HUES6 (cell line): ENCODE results near the gene ZFYVE16.

Experiments used
- H3K27ac ChIP-seq: 2 replicates; pipeline ENCODE4 v1.7.0; 2013; ENCODE audit warnings: low read depth, mild to moderate bottlenecking, low read length, inconsistent platforms
- H3K27me3 ChIP-seq: 2 replicates; pipeline ENCODE4 v1.6.1; 2013; ENCODE audit warnings: low read length; ENCODE audit not compliant: control insufficient read depth, insufficient read depth
- H3K36me3 ChIP-seq: 2 replicates; pipeline ENCODE4 v1.6.1; 2013; ENCODE audit warnings: low read length; ENCODE audit not compliant: control insufficient read depth, insufficient read depth
- H3K4me1 ChIP-seq: 2 replicates; pipeline ENCODE4 v1.6.1; 2013; ENCODE audit warnings: low read length; ENCODE audit not compliant: control insufficient read depth, insufficient read depth
- H3K4me3 ChIP-seq: 2 replicates; pipeline ENCODE4 v1.5.1; 2013; ENCODE audit warnings: low read depth, low read length
- H3K9ac ChIP-seq: one replicate; pipeline ENCODE4 v1.6.1; 2013; ENCODE audit warnings: mild to moderate bottlenecking, low read length
- H3K9me3 ChIP-seq: 2 replicates; pipeline ENCODE4 v1.6.1; 2013; ENCODE audit warnings: low read depth, low read length; ENCODE audit not compliant: control insufficient read depth, insufficient read depth

The ZFYVE16 gene

DNA sequence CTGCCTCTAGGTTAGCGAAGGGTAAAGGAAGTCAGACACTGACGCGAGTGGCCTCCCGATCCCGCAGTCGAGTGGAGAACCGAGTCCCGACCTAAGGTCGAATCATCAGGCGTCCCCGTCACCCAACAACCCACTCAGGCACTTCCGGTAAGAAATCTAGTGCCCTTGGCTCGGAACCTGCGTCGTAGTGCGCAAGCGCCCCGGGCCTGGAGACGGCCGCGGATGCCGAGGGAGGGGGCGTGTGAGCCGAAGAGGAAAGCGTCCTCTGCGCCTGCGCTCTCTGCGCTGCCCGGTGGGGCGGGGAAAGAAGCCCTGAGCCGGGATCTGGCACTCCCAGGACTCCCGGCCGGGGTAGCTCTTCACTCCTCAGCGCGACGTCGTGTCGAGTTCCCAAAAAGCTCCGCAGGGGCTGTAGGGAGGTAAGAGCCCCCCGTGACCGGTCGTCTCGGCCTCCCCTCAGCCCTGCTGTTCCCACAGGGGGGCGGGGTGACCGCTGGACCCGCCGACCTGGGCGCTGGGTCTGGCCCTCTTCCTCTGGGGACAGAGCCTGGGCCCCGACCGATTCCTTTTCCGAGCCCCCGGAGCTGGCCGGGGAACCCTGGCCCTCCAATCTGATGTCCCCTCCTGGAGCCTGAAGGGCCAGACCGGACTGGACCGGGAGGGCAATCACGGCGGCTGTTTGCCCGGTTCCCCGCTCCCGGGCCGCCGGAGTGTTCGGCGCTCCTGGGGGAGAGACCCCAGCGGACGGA, at the start of gene ZFYVE16:
TSS of gene ZFYVE16 (plus strand) at position 330 of the 749 bp plus-strand sequence. CDS start 26,084 bp downstream, outside the sequence.
- Histone ChIP-seq H3K9me3 (no peaks in the 10 kb centered on the region), H3K27ac (peak within 1 kb of the TSS; percentile 73), H3K9ac (peak within 1 kb of the TSS; percentile 83), H3K27me3 (no peaks in the 10 kb centered on the region), H3K36me3 (peaks cover 3% of the 10 kb centered on the region), H3K4me1 (no peaks in the 10 kb centered on the region), H3K4me3 (peak within 1 kb of the TSS; percentile 78)

DNA sequence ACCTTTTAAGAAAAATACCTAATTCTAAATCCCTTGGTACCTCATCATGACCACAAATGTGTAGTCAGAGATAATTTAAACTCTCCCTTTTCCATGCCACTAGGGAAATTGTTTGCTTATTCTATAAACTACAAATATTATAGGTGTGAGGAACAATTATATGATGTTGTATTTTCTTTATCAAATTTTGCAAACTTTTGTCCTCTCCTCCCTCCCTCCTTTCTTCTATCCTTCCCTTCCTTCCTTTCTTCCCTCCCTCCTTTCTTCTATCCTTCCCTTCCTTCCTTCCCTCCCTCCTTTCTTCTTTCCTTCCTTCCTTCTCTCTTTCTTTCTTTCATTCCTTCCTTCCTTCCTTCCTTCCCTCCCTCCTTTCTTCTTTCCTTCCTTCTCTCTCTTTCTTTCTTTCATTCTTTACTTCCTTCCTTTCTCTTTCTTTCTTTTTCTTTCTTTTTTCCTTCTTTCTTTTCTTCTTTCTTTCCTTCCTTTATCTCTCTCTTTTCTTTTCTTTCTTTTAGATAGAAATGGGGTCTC, 46.9 kb upstream of the ZFYVE16 start:
- H3K9me3 ChIP-seq = 0 out of 2 replicates have a peak, but pooled peaks cover 2% of the 10 kb centered on the region
- H3K27me3 ChIP-seq = no peaks in the 10 kb centered on the region
- H3K36me3 ChIP-seq = no peaks in the 10 kb centered on the region
- no peak overlapping the region for H3K4me3 ChIP-seq
- no peak overlapping the region for H3K9ac ChIP-seq
- H3K4me1 ChIP-seq = no peaks in the 10 kb centered on the region
- no peak overlapping the region for H3K27ac ChIP-seq

DNA sequence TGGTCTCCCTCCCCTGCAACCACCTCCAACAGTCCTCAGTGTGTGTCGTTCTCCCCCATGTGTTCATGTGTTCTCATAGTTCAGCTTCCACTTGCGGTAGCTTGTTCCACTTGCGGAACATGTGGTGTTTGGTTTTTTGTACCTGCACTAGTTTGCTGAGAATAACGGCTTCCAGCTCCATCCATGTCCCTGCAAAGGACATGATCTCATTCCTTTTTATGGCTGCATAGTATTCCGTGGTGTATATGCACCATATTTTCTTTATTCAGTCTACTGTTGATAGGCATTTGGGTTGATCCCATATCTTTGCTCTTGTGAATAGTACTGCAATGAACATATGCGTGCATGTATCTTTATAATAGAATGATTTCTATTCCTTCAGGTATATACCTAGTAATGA, 43.0 kb upstream of the ZFYVE16 start:
- no peaks in the 10 kb centered on the region for H3K36me3 ChIP-seq

DNA sequence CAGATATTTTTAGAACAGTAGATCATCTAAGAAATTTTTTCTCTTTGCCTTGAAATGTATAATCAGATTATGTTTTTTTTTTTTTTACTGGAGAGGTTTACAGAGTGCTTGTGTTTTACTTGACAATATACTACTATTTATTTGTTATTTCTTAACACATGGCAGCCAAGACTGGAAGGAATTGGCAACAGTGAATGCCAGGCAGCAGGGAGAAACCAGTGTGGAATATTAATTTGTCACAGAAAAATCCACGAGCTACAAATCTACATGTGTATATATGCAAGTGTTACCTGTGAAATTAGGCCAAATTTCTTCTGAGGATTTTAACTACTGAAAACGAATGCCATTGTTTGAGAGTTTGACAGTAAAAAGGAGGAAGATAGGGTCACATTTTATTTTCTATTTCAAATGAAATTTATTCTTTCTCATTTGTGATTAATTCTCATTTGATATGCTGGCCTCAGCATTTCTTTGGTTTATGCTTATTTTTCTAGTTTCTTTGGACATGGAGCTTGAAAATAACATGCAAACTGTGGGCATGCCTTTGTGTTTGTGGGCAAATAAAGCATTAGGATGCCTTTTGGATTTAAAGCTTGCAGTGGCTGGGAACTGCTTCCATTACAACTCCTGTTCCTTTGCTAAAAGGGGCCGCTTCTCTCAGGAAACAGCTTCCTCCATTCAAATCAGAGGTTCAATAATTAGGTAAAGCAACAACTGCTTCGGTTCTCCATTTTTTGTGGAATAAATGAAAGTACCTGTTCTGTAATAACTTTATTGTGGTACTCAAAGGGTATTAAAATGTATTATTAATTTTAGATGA, 39.0 kb upstream of the ZFYVE16 start:
- Histone ChIP-seq H3K4me3 (no peak overlapping the region), H3K27ac (no peak overlapping the region), H3K36me3 (no peaks in the 10 kb centered on the region), H3K9ac (no peak overlapping the region), H3K4me1 (no peaks in the 10 kb centered on the region), H3K27me3 (no peaks in the 10 kb centered on the region), H3K9me3 (peaks cover 7% of the 10 kb centered on the region)

More for the DNA sequence above, 43.0 kb upstream of the ZFYVE16 start:
- Histone ChIP-seq H3K27ac (no peak overlapping the region), H3K4me1 (no peaks in the 10 kb centered on the region), H3K9me3 (0 out of 2 replicates have a peak, but pooled peaks cover 2% of the 10 kb centered on the region), H3K27me3 (no peaks in the 10 kb centered on the region), H3K4me3 (no peak overlapping the region), H3K9ac (no peak overlapping the region)

DNA sequence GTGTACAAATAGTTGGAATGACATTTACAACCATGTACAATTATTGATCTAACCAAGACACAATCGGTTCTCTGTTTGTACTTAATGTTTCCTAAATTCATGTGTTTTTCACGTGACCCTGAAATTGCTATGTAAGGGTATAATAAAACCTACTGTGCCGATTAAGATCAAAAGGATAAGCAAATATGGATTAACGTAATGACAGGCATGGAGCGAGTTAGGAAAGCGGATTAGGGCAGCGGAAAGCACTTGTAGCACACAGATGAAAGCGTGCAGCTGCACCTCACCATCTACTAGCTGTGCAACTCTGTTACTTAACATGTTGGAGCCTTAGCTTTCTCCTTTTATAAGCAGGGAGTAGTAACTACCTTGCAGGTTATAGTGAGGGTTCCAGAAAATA, 38.3 kb upstream of the ZFYVE16 start:
- peaks cover 7% of the 10 kb centered on the region for H3K9me3 ChIP-seq
- H3K27me3 ChIP-seq = no peaks in the 10 kb centered on the region
- no peak overlapping the region for H3K9ac ChIP-seq
- H3K4me3 ChIP-seq = no peak overlapping the region
- no peaks in the 10 kb centered on the region for H3K4me1 ChIP-seq
- H3K36me3 ChIP-seq = no peaks in the 10 kb centered on the region
- H3K27ac ChIP-seq = no peak overlapping the region

DNA sequence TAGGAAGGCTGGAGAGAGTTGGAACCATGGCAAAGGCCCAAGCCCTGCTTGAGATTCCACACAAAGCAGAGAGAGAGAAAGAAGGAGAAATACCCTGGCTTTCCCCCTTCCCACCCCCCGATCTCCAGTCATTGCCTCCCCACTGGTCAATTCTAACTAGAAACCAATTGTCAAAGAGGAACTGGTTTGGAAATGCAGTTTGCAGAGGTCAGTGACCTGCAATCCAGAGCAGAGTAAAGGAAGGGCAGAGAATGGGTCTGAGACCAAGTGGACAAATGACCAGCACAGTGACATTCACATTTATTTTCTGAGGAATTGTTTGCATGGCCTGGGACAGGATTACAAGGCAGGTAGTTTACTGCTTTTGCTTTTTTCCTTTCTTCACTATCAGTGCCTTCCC, 37.5 kb upstream of the ZFYVE16 start:
- Histone ChIP-seq H3K27ac (no peak overlapping the region), H3K9ac (no peak overlapping the region), H3K36me3 (no peaks in the 10 kb centered on the region)

DNA sequence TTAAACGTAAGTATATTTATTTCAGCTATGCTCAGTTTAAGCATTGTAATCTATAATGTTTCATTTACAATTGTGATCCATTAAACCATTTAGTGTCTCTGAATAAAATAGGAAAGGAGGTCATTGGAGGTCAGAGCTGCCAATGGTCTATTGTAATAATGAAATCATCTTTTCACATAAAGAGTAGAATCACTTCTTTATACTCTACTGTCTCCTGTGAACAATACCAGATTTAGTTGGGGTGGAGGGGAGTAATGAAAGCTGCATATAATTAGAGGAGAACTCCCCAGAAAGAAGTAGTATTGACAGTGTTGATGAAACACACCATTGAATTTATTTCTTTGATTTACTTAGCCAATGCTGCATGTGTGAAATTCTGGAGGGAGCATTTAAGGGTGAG, 35.1 kb upstream of the ZFYVE16 start:
- Histone ChIP-seq H3K4me3 (no peak overlapping the region), H3K27ac (no peak overlapping the region), H3K9me3 (peaks cover 4% of the 10 kb centered on the region), H3K36me3 (no peaks in the 10 kb centered on the region), H3K4me1 (no peaks in the 10 kb centered on the region), H3K9ac (no peak overlapping the region), H3K27me3 (no peaks in the 10 kb centered on the region)

More for the DNA sequence above, 37.5 kb upstream of the ZFYVE16 start:
- H3K4me1 ChIP-seq = no peaks in the 10 kb centered on the region
- peaks cover 4% of the 10 kb centered on the region for H3K9me3 ChIP-seq
- no peaks in the 10 kb centered on the region for H3K27me3 ChIP-seq
- no peak overlapping the region for H3K4me3 ChIP-seq

DNA sequence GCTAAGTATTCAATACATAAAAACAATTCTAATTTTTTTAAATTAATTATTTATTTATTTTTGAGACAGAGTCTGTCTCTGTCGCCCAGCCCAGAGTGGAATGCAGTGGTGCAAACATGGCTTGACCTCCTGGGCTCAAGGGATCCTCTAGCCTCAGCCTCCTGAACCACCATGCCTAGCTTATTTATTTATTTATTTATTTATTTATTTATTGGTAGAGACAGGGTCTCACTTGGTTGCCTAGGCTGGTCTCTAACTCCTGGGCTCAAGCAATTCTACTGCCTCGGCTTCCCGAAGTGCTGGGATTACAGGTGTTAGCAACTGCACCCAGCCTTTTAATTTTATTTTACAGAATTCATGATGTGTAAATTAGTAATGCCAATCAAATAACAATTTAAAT, 33.7 kb upstream of the ZFYVE16 start:
- Histone ChIP-seq H3K4me3 (no peak overlapping the region), H3K4me1 (no peaks in the 10 kb centered on the region), H3K27me3 (no peaks in the 10 kb centered on the region), H3K9me3 (peaks cover 4% of the 10 kb centered on the region), H3K36me3 (no peaks in the 10 kb centered on the region), H3K9ac (no peak overlapping the region), H3K27ac (no peak overlapping the region)

DNA sequence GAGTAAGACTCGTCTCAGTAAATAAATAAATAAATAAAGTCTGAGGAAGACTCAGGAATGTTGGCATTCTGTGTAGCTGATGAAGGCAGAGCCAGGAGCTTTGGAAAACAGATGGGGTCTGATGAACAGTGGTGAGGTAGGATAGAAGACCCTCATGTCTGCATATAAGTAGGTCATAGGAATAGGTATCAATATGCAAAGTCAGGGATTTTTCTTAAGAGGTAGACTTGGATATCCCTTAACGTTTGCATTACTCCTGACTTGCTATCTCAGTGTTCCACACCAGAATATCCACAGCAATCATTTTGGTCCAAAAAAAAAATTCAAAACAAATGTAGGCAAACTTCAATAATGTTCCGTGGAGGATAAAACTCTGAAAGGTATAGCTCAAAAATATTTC, 31.3 kb upstream of the ZFYVE16 start:
- H3K9me3 ChIP-seq = peaks cover 4% of the 10 kb centered on the region
- no peak overlapping the region for H3K27ac ChIP-seq
- H3K27me3 ChIP-seq = no peaks in the 10 kb centered on the region
- H3K4me3 ChIP-seq = no peak overlapping the region
- H3K36me3 ChIP-seq = no peaks in the 10 kb centered on the region
- no peak overlapping the region for H3K9ac ChIP-seq
- no peaks in the 10 kb centered on the region for H3K4me1 ChIP-seq

DNA sequence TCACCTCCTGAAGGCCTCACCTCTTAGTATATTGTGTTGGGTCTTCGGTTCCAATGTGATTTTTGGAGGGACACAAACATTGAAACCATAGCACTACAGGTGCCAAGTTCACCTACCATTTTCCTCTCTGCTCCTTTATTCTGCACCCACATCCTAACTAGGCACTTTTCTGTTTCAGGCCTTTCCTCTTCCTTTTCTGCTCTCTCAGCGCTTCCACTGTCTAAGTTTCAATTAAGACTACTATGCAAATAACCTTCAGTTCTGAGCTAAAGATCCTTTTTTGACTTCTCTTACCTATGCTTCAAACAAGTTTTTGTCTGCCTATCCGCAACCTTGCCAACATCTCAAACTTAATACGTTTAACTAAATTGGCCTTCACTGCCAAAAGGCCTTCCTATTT, 25.4 kb upstream of the ZFYVE16 start:
- Histone ChIP-seq H3K27me3 (no peaks in the 10 kb centered on the region), H3K27ac (no peak overlapping the region), H3K9me3 (no peaks in the 10 kb centered on the region), H3K36me3 (no peaks in the 10 kb centered on the region), H3K4me1 (no peaks in the 10 kb centered on the region), H3K9ac (no peak overlapping the region), H3K4me3 (no peak overlapping the region)
